SJCRH30 (cell line): ENCODE measurements around the gene PPP2R5E. TPM values are rescaled to one million over a fixed set of nuclear protein-coding genes. Genes with fewer than 3 reads are reported as not detected.

Experiments used
- DNase-seq, 2 experiments: peaks; one replicate each; pipeline ENCODE4 v3.0.0-alpha.2; 2015 to 2020
- H3K27ac ChIP-seq: fragments of 250-450 bp; sonication (Bioruptor Pico); 2 replicates; pipeline ENCODE4 v1.5.1; 2020; ENCODE audit warnings: mild to moderate bottlenecking, moderate library complexity
- H3K27me3 ChIP-seq: fragments of 250-450 bp; sonication (Bioruptor Pico); 2 replicates; pipeline ENCODE4 v1.5.1; 2020; ENCODE audit warnings: mild to moderate bottlenecking, moderate library complexity
- H3K36me3 ChIP-seq: fragments of 250-450 bp; sonication (Bioruptor Pico); 2 replicates; pipeline ENCODE4 v1.5.1; 2020; ENCODE audit warnings: mild to moderate bottlenecking, moderate library complexity
- H3K4me1 ChIP-seq: fragments of 250-450 bp; sonication (Bioruptor Pico); 2 replicates; pipeline ENCODE4 v1.5.1; 2020; ENCODE audit warnings: mild to moderate bottlenecking, moderate library complexity
- H3K4me3 ChIP-seq: fragments of 250-450 bp; sonication (Bioruptor Pico); 2 replicates; pipeline ENCODE4 v1.5.1; 2020; ENCODE audit warnings: mild to moderate bottlenecking, moderate library complexity
- H3K9me3 ChIP-seq: fragments of 250-450 bp; sonication (Bioruptor Pico); replicated peaks from 2 replicates; pipeline ENCODE4 v1.5.1; 2020; ENCODE audit warnings: mild to moderate bottlenecking, moderate library complexity
- total RNA-seq: library from RNA; depleted of rRNA; stranded (reverse); fragments of >200 nt; shearing (Covaris generic); gene quantifications from 2 replicates; pipeline ENCODE4 v1.2.3, GENCODE V29; 2014

Gene PPP2R5E
- total RNA-seq, 1 experiment from 2014 or later, result 28.5 TPM

GRCh38 chr14:63443988-63444387 lies 99.2 kb downstream of the PPP2R5E start:
- H3K9me3 ChIP-seq, result no peaks in the 10 kb centered on the region
- H3K4me1 ChIP-seq, result peaks cover under 1% of the 10 kb centered on the region
- DNase-seq, result no peak
- no peaks in the 10 kb centered on the region for H3K27me3 ChIP-seq
- peaks cover 6% of the 10 kb centered on the region; the same call in 1 of the 2 replicates for H3K36me3 ChIP-seq
- H3K4me3 ChIP-seq, result no peak overlapping the region
- H3K27ac ChIP-seq, result no peak overlapping the region

- H3K4me1 ChIP-seq, result peaks cover 7% of the 10 kb centered on the region
- H3K36me3 ChIP-seq, result peaks cover 6% of the 10 kb centered on the region; the same call in 1 of the 2 replicates
- H3K27ac ChIP-seq, result no peak overlapping the region
- DNase-seq, result no peak
- no peaks in the 10 kb centered on the region for H3K9me3 ChIP-seq
- no peak overlapping the region for H3K4me3 ChIP-seq
- H3K27me3 ChIP-seq, result no peaks in the 10 kb centered on the region
These were observed 99.8 kb downstream of the PPP2R5E start for GRCh38 chr14:63443361-63443760.

GRCh38 chr14:63438065-63438757 lies 105.0 kb downstream of the PPP2R5E start:
- Histone ChIP-seq H3K4me3 (no peak overlapping the region), H3K27ac (no peak overlapping the region), H3K36me3 (no peaks in the 10 kb centered on the region; the same call in 1 of the 2 replicates), H3K4me1 (peaks cover 19% of the 10 kb centered on the region), H3K27me3 (no peaks in the 10 kb centered on the region), H3K9me3 (no peaks in the 10 kb centered on the region)
- DNase-seq, result peak; percentile 56 to 72

GRCh38 chr14:63436286-63437098 lies 106.7 kb downstream of the PPP2R5E start:
- Histone ChIP-seq H3K27me3 (no peaks in the 10 kb centered on the region), H3K9me3 (no peaks in the 10 kb centered on the region), H3K4me3 (no peak overlapping the region), H3K4me1 (peaks cover 19% of the 10 kb centered on the region), H3K36me3 (no peaks in the 10 kb centered on the region; the same call in 1 of the 2 replicates), H3K27ac (no peak overlapping the region)
- no peak for DNase-seq

- no peak for DNase-seq
- Histone ChIP-seq H3K27ac (no peak overlapping the region), H3K4me1 (peaks cover 19% of the 10 kb centered on the region), H3K27me3 (no peaks in the 10 kb centered on the region), H3K4me3 (no peak overlapping the region), H3K36me3 (no peaks in the 10 kb centered on the region), H3K9me3 (no peaks in the 10 kb centered on the region)
These were observed 107.3 kb downstream of the PPP2R5E start for GRCh38 chr14:63435838-63436237.

GRCh38 chr14:63435204-63435603 lies 108.0 kb downstream of the PPP2R5E start:
- Histone ChIP-seq H3K27me3 (no peaks in the 10 kb centered on the region), H3K4me3 (no peak overlapping the region), H3K27ac (no peak overlapping the region), H3K36me3 (no peaks in the 10 kb centered on the region), H3K9me3 (no peaks in the 10 kb centered on the region), H3K4me1 (peaks cover 19% of the 10 kb centered on the region)
- no peak for DNase-seq

GRCh38 chr14:63432888-63433552 lies 110.2 kb downstream of the PPP2R5E start:
- no peak overlapping the region for H3K4me3 ChIP-seq
- no peaks in the 10 kb centered on the region for H3K36me3 ChIP-seq
- H3K27ac ChIP-seq, result no peak overlapping the region
- H3K9me3 ChIP-seq, result no peaks in the 10 kb centered on the region
- H3K27me3 ChIP-seq, result no peaks in the 10 kb centered on the region
- H3K4me1 ChIP-seq, result peaks cover 8% of the 10 kb centered on the region
- DNase-seq, result no peak

- Histone ChIP-seq H3K36me3 (no peaks in the 10 kb centered on the region), H3K4me3 (no peak overlapping the region), H3K27me3 (no peaks in the 10 kb centered on the region), H3K27ac (no peak overlapping the region), H3K4me1 (0 out of 2 replicates have a peak, but pooled peaks cover under 1% of the 10 kb centered on the region), H3K9me3 (no peaks in the 10 kb centered on the region)
- DNase-seq, result no peak
These were observed 110.9 kb downstream of the PPP2R5E start for GRCh38 chr14:63432228-63432627.

- H3K36me3 ChIP-seq, result no peaks in the 10 kb centered on the region
- no peaks in the 10 kb centered on the region for H3K9me3 ChIP-seq
- no peak overlapping the region for H3K4me3 ChIP-seq
- H3K27me3 ChIP-seq, result no peaks in the 10 kb centered on the region
- DNase-seq, result no peak
- no peaks in the 10 kb centered on the region for H3K4me1 ChIP-seq
- no peak overlapping the region for H3K27ac ChIP-seq
These were observed 111.7 kb downstream of the PPP2R5E start for GRCh38 chr14:63431466-63431865.

- no peak for DNase-seq
- H3K36me3 ChIP-seq, result no peaks in the 10 kb centered on the region
- no peak overlapping the region for H3K27ac ChIP-seq
- H3K27me3 ChIP-seq, result no peaks in the 10 kb centered on the region
- no peak overlapping the region for H3K4me3 ChIP-seq
- no peaks in the 10 kb centered on the region for H3K4me1 ChIP-seq
- no peaks in the 10 kb centered on the region for H3K9me3 ChIP-seq
These were observed 114.7 kb downstream of the PPP2R5E start for GRCh38 chr14:63428486-63428885.

GRCh38 chr14:63426838-63427352 lies 116.3 kb downstream of the PPP2R5E start:
- no peaks in the 10 kb centered on the region for H3K4me1 ChIP-seq
- no peaks in the 10 kb centered on the region for H3K36me3 ChIP-seq
- DNase-seq, result no peak
- no peak overlapping the region for H3K27ac ChIP-seq
- H3K27me3 ChIP-seq, result no peaks in the 10 kb centered on the region
- H3K4me3 ChIP-seq, result no peak overlapping the region
- no peaks in the 10 kb centered on the region for H3K9me3 ChIP-seq

GRCh38 chr14:63423889-63424288 lies 119.3 kb downstream of the PPP2R5E start:
- no peaks in the 10 kb centered on the region for H3K27me3 ChIP-seq
- H3K36me3 ChIP-seq, result peaks cover 4% of the 10 kb centered on the region; the same call in 1 of the 2 replicates
- no peaks in the 10 kb centered on the region for H3K9me3 ChIP-seq
- no peak overlapping the region for H3K4me3 ChIP-seq
- no peaks in the 10 kb centered on the region for H3K4me1 ChIP-seq
- DNase-seq, result no peak
- H3K27ac ChIP-seq, result no peak overlapping the region

GRCh38 chr14:63423381-63423780 lies 119.8 kb downstream of the PPP2R5E start:
- H3K4me3 ChIP-seq, result no peak overlapping the region
- H3K9me3 ChIP-seq, result no peaks in the 10 kb centered on the region
- H3K27me3 ChIP-seq, result no peaks in the 10 kb centered on the region
- H3K27ac ChIP-seq, result no peak overlapping the region
- no peaks in the 10 kb centered on the region for H3K4me1 ChIP-seq
- no peak for DNase-seq
- H3K36me3 ChIP-seq, result peaks cover 4% of the 10 kb centered on the region; the same call in 1 of the 2 replicates

GRCh38 chr14:63421919-63422318 lies 121.3 kb downstream of the PPP2R5E start:
- Histone ChIP-seq H3K27ac (no peak overlapping the region), H3K4me3 (no peak overlapping the region), H3K4me1 (no peaks in the 10 kb centered on the region), H3K27me3 (no peaks in the 10 kb centered on the region), H3K36me3 (peaks cover 4% of the 10 kb centered on the region; the same call in 1 of the 2 replicates), H3K9me3 (no peaks in the 10 kb centered on the region)
- DNase-seq, result no peak

GRCh38 chr14:63421226-63421625 lies 122.0 kb downstream of the PPP2R5E start:
- H3K9me3 ChIP-seq, result no peaks in the 10 kb centered on the region
- H3K4me3 ChIP-seq, result no peak overlapping the region
- no peaks in the 10 kb centered on the region for H3K27me3 ChIP-seq
- H3K36me3 ChIP-seq, result peaks cover 4% of the 10 kb centered on the region; the same call in 1 of the 2 replicates
- no peak overlapping the region for H3K27ac ChIP-seq
- H3K4me1 ChIP-seq, result no peaks in the 10 kb centered on the region
- DNase-seq, result no peak
